Naive thymus-derived CD4-positive, alpha-beta T cell (primary cell): Measurements from ENCODE around the gene ZBTB17. TPM values are rescaled to one million over a fixed set of nuclear protein-coding genes. Genes with fewer than 3 reads are reported as not detected.
A peak's percentile ranks its signal among the peaks of the same experiment; 100 is the strongest.

Experiments used
- ATAC-seq: fragments of 150-1000 bp; cut with Tn5 transposase; 2 replicates; pipeline ENCODE4 v1.10.0; 2021; ENCODE audit warnings: mild to moderate bottlenecking, moderate library complexity
- CTCF ChIA-PET: fragments of 350-600 bp; sonication (Branson Sonifier 250); formaldehyde crosslinking; loops from one replicate; lab custom pipeline; 2021; ENCODE audit warnings: antibody characterized with exemption; lab: Charles Lee
- POLR2A ChIA-PET: fragments of 350-600 bp; sonication (Branson Sonifier 250); formaldehyde crosslinking; loops from one replicate; lab custom pipeline; 2021; ENCODE audit warnings: antibody characterized with exemption, inconsistent platforms; lab: Charles Lee
- DNase-seq, 9 donors: peaks; one replicate each; pipeline versions ENCODE4 v3.0.0 to v3.0.0-alpha.2; 2020 to 2022; ENCODE audit warnings: mixed read lengths in 1 of 9
- H3K27ac ChIP-seq: one replicate; pipeline ENCODE4 v1.7.0; 2013; ENCODE audit warnings: mild to moderate bottlenecking, low read depth, low read length, moderate library complexity
- H3K27me3 ChIP-seq, 2 donors: one replicate each; pipeline ENCODE4 v1.7.0; 2013; ENCODE audit warnings: low read length in 2 of 2, mild to moderate bottlenecking in 2 of 2, moderate library complexity in 2 of 2; ENCODE audit not compliant: control insufficient read depth in 2 of 2, insufficient read depth in 2 of 2
- H3K36me3 ChIP-seq, 3 experiments: 1 replicate in 2 of 3; 2 replicates in 1 of 3; pipeline ENCODE4 v1.7.0; 2013; ENCODE audit warnings: low read length in 3 of 3, mild to moderate bottlenecking in 3 of 3, moderate library complexity in 1 of 3; ENCODE audit not compliant: insufficient read depth in 3 of 3, control insufficient read depth in 2 of 3
- H3K4me1 ChIP-seq, 2 donors: one replicate each; pipeline ENCODE4 v1.7.0; 2013; ENCODE audit warnings: low read length in 2 of 2, mild to moderate bottlenecking in 2 of 2, moderate library complexity in 1 of 2; ENCODE audit not compliant: control insufficient read depth in 2 of 2, insufficient read depth in 2 of 2
- H3K4me3 ChIP-seq: 2 replicates; pipeline ENCODE4 v1.7.0; 2013; ENCODE audit warnings: mild to moderate bottlenecking, low read length
- H3K9me3 ChIP-seq, 3 experiments: 1 replicate in 2 of 3; 2 replicates in 1 of 3; pipeline ENCODE4 v1.7.0; 2013; ENCODE audit warnings: low read length in 3 of 3; ENCODE audit not compliant: control insufficient read depth in 2 of 3
- H3K27ac Mint-ChIP-seq, 9 donors: one replicate each; pipeline ENCODE4 v1.8.0; 2020 to 2022; ENCODE audit warnings: mixed read lengths in 9 of 9, mild to moderate bottlenecking in 8 of 9, moderate library complexity in 5 of 9, inconsistent platforms in 2 of 9
- H3K27me3 Mint-ChIP-seq, 5 donors: one replicate each; pipeline ENCODE4 v1.8.0; 2021 to 2022; ENCODE audit warnings: mixed read lengths in 5 of 5, mild to moderate bottlenecking in 1 of 5
- H3K36me3 Mint-ChIP-seq, 5 donors: one replicate each; pipeline ENCODE4 v1.8.0; 2020 to 2022; ENCODE audit warnings: mixed read lengths in 5 of 5, mild to moderate bottlenecking in 3 of 5, inconsistent platforms in 1 of 5
- H3K4me1 Mint-ChIP-seq, 7 donors: one replicate each; pipeline ENCODE4 v1.8.0; 2020 to 2022; ENCODE audit warnings: mixed read lengths in 7 of 7, mild to moderate bottlenecking in 3 of 7, inconsistent platforms in 1 of 7
- H3K4me3 Mint-ChIP-seq, 10 donors: one replicate each; pipeline ENCODE4 v1.8.0; 2020 to 2022; ENCODE audit warnings: mild to moderate bottlenecking in 10 of 10, mixed read lengths in 10 of 10, moderate library complexity in 6 of 10, inconsistent platforms in 2 of 10
- H3K9me3 Mint-ChIP-seq, 11 donors: one replicate each; pipeline ENCODE4 v1.8.0; 2020 to 2022; ENCODE audit warnings: mixed read lengths in 11 of 11, mild to moderate bottlenecking in 4 of 11, inconsistent platforms in 1 of 11, moderate library complexity in 1 of 11
- intact Hi-C, 2 donors: fragments of 100-400 bp; cut with micrococcal nuclease; formaldehyde crosslinking; loops; one replicate each; pipeline ENCODE4 v1.15.1; 2023
- polyA plus RNA-seq, 2 donors: library from polyadenylated mRNA; unstranded; fragments of 300-500 nt; fragmentation: Illumina TruSeq; gene quantifications; one replicate each; pipeline ENCODE4 v1.2.3, GENCODE V29; 2021
- total RNA-seq, 6 experiments: library from RNA in 5 of 6; stranded (reverse) in 5 of 6; gene quantifications; 1 replicate in 5 of 6; 2 replicates in 1 of 6; pipeline ENCODE4 v1.2.3 and lab custom pipeline; 2021 to 2026

The ZBTB17 gene
- total and polyA plus RNA-seq, 7 experiments from 2014 or later, result 11.2 to 85.1 (median 63.5) TPM

- Mint-ChIP-seq H3K9me3 (no peaks in the 10 kb centered on the region), H3K4me3 (no peak overlapping the region), H3K27ac (no peak overlapping the region), H3K36me3 (no peaks in the 10 kb centered on the region), H3K27me3 (peaks cover 0 to 3% (median 0%) of the 10 kb centered on the region in 5 donors), H3K4me1 (no peaks in the 10 kb centered on the region)
- POLR2A ChIA-PET, result no interaction called here
- no peaks in the 10 kb centered on the region for H3K9me3 ChIP-seq
- ATAC-seq, result no peak
- no peak overlapping the region for H3K27ac ChIP-seq
- CTCF ChIA-PET, result no interaction called here
- DNase-seq, result no peak
- intact Hi-C loops, result no loop called here
- no peaks in the 10 kb centered on the region for H3K36me3 ChIP-seq
- H3K4me1 ChIP-seq, result no peaks in the 10 kb centered on the region
- H3K4me3 ChIP-seq, result no peak overlapping the region
- no peaks in the 10 kb centered on the region for H3K27me3 ChIP-seq
These were observed 21.2 kb upstream of the ZBTB17 start for GRCh38 chr1:15997076-15997585.

GRCh38 chr1:15994590-15995351 is 18.9 kb upstream of the ZBTB17 start:
- Mint-ChIP-seq H3K9me3 (no peaks in the 10 kb centered on the region), H3K27me3 (peaks cover 0 to 3% (median 0%) of the 10 kb centered on the region in 5 donors), H3K4me1 (no peaks in the 10 kb centered on the region), H3K4me3 (no peak overlapping the region), H3K36me3 (no peaks in the 10 kb centered on the region), H3K27ac (peak overlapping the region in 1 of 9 donors; percentile 9)
- no peak overlapping the region for H3K27ac ChIP-seq
- H3K27me3 ChIP-seq, result no peaks in the 10 kb centered on the region
- no peaks in the 10 kb centered on the region for H3K4me1 ChIP-seq
- POLR2A ChIA-PET, result interaction anchor here (0.6 kb wide), 1 partner anchor 99 kb away, joined by 3 read pairs; no protein-coding TSS in a partner anchor
- no peak overlapping the region for H3K4me3 ChIP-seq
- DNase-seq (peak in 4 of 9 donors; percentile 11 to 60 (median 30)), ATAC-seq (peak; percentile 79)
- H3K36me3 ChIP-seq, result no peaks in the 10 kb centered on the region
- no peaks in the 10 kb centered on the region for H3K9me3 ChIP-seq
- intact Hi-C loops, result loop anchor here (1.0 kb wide), 3 partner anchors 179 to 202 kb away; no protein-coding TSS in a partner anchor
- CTCF ChIA-PET, result interaction anchor here (0.6 to 1.2 kb wide), 2 partner anchors 141 to 179 kb away, joined by 3 read pairs; no protein-coding TSS in a partner anchor

- no peaks in the 10 kb centered on the region for H3K9me3 ChIP-seq
- no peaks in the 10 kb centered on the region for H3K27me3 ChIP-seq
- no peaks in the 10 kb centered on the region for H3K4me1 ChIP-seq
- DNase-seq, result no peak
- ATAC-seq, result no peak
- H3K36me3 ChIP-seq, result no peaks in the 10 kb centered on the region
- H3K27ac ChIP-seq, result no peak overlapping the region
- Mint-ChIP-seq H3K4me1 (no peaks in the 10 kb centered on the region), H3K4me3 (no peak overlapping the region), H3K9me3 (no peaks in the 10 kb centered on the region), H3K36me3 (no peaks in the 10 kb centered on the region), H3K27ac (no peak overlapping the region), H3K27me3 (peaks cover 0 to 3% (median 0%) of the 10 kb centered on the region in 5 donors)
- intact Hi-C loops, result loop anchor here (1.0 kb wide), 3 partner anchors 179 to 202 kb away; no protein-coding TSS in a partner anchor
- CTCF ChIA-PET, result interaction anchor here (0.6 to 1.2 kb wide), 2 partner anchors 179 to 297 kb away, joined by 3 to 6 read pairs; no protein-coding TSS in a partner anchor
- H3K4me3 ChIP-seq, result no peak overlapping the region
- POLR2A ChIA-PET, result interaction anchor here (0.6 kb wide), 1 partner anchor 99 kb away, joined by 3 read pairs; no protein-coding TSS in a partner anchor
These were observed 18.2 kb upstream of the ZBTB17 start for GRCh38 chr1:15994081-15994480.

GRCh38 chr1:15993666-15994065 is 17.8 kb upstream of the ZBTB17 start:
- H3K27me3 ChIP-seq, result no peaks in the 10 kb centered on the region
- CTCF ChIA-PET, result interaction anchor here (0.6 to 1.2 kb wide), 2 partner anchors 178 to 297 kb away, joined by 3 to 6 read pairs; no protein-coding TSS in a partner anchor
- POLR2A ChIA-PET, result no interaction called here
- H3K9me3 ChIP-seq, result no peaks in the 10 kb centered on the region
- Mint-ChIP-seq H3K4me3 (no peak overlapping the region), H3K9me3 (no peaks in the 10 kb centered on the region), H3K27me3 (peaks cover 0 to 3% (median 0%) of the 10 kb centered on the region in 5 donors), H3K4me1 (no peaks in the 10 kb centered on the region), H3K27ac (no peak overlapping the region), H3K36me3 (no peaks in the 10 kb centered on the region)
- no peak overlapping the region for H3K4me3 ChIP-seq
- no peak overlapping the region for H3K27ac ChIP-seq
- H3K36me3 ChIP-seq, result no peaks in the 10 kb centered on the region
- DNase-seq (no peak), ATAC-seq (no peak)
- intact Hi-C loops, result loop anchor here (1.0 kb wide), 3 partner anchors 178 to 201 kb away; no protein-coding TSS in a partner anchor
- H3K4me1 ChIP-seq, result no peaks in the 10 kb centered on the region

GRCh38 chr1:15992582-15993500 is 16.9 kb upstream of the ZBTB17 start:
- no peaks in the 10 kb centered on the region for H3K4me1 Mint-ChIP-seq
- CTCF ChIA-PET, result interaction anchor here (0.6 kb wide), 1 partner anchor 12 kb away, joined by 6 read pairs; no protein-coding TSS in a partner anchor
- peaks cover 0 to 3% (median 0%) of the 10 kb centered on the region in 5 donors for H3K27me3 Mint-ChIP-seq
- H3K36me3 ChIP-seq, result no peaks in the 10 kb centered on the region
- H3K27ac ChIP-seq, result no peak overlapping the region
- no peaks in the 10 kb centered on the region for H3K27me3 ChIP-seq
- H3K4me1 ChIP-seq, result no peaks in the 10 kb centered on the region
- no peak overlapping the region for H3K4me3 ChIP-seq
- ATAC-seq, result no peak
- POLR2A ChIA-PET, result no interaction called here
- H3K9me3 Mint-ChIP-seq, result no peaks in the 10 kb centered on the region
- no peak for DNase-seq
- no peaks in the 10 kb centered on the region for H3K9me3 ChIP-seq
- intact Hi-C loops, result no loop called here
- H3K36me3 Mint-ChIP-seq, result no peaks in the 10 kb centered on the region
- no peak overlapping the region for H3K4me3 Mint-ChIP-seq
- H3K27ac Mint-ChIP-seq, result peak overlapping the region in 1 of 9 donors; percentile 55

GRCh38 chr1:15992187-15992553 is 16.3 kb upstream of the ZBTB17 start:
- Histone ChIP-seq H3K27me3 (no peaks in the 10 kb centered on the region), H3K27ac (no peak overlapping the region), H3K4me1 (no peaks in the 10 kb centered on the region), H3K4me3 (no peak overlapping the region), H3K9me3 (no peaks in the 10 kb centered on the region), H3K36me3 (no peaks in the 10 kb centered on the region)
- Mint-ChIP-seq H3K9me3 (no peaks in the 10 kb centered on the region), H3K27ac (peak overlapping the region in 1 of 9 donors; percentile 55), H3K36me3 (no peaks in the 10 kb centered on the region), H3K4me3 (no peak overlapping the region), H3K4me1 (no peaks in the 10 kb centered on the region), H3K27me3 (peaks cover 0 to 3% (median 0%) of the 10 kb centered on the region in 5 donors)
- ChIA-PET POLR2A (no interaction called here), CTCF (no interaction called here)
- ATAC-seq (no peak), DNase-seq (no peak)
- intact Hi-C loops, result no loop called here
